HG03280 (cell line): ENCODE measurements around the gene EFHC1.
"Not testable (repeated sequence)": the region's sequence is repeated elsewhere in the genome, so short reads cannot be mapped to it uniquely, and the experiment has no call there.

Source experiments
- ATAC-seq: cut with Tn5 transposase; IDR thresholded peaks from one replicate; pipeline ENCODE4 v1.9.1; 2021; ENCODE audit warnings: mild to moderate bottlenecking, moderate library complexity; ENCODE audit not compliant: unreplicated experiment

EFHC1 gene, protein sequence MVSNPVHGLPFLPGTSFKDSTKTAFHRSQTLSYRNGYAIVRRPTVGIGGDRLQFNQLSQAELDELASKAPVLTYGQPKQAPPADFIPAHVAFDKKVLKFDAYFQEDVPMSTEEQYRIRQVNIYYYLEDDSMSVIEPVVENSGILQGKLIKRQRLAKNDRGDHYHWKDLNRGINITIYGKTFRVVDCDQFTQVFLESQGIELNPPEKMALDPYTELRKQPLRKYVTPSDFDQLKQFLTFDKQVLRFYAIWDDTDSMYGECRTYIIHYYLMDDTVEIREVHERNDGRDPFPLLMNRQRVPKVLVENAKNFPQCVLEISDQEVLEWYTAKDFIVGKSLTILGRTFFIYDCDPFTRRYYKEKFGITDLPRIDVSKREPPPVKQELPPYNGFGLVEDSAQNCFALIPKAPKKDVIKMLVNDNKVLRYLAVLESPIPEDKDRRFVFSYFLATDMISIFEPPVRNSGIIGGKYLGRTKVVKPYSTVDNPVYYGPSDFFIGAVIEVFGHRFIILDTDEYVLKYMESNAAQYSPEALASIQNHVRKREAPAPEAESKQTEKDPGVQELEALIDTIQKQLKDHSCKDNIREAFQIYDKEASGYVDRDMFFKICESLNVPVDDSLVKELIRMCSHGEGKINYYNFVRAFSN

GRCh38 chr6:52419809-52420667 is at the start of gene EFHC1:
TSS of gene EFHC1 (plus strand) at chr6:52420342. CDS start at chr6:52420411, 69 bp downstream.
- peak; percentile 95 for ATAC-seq

DNA sequence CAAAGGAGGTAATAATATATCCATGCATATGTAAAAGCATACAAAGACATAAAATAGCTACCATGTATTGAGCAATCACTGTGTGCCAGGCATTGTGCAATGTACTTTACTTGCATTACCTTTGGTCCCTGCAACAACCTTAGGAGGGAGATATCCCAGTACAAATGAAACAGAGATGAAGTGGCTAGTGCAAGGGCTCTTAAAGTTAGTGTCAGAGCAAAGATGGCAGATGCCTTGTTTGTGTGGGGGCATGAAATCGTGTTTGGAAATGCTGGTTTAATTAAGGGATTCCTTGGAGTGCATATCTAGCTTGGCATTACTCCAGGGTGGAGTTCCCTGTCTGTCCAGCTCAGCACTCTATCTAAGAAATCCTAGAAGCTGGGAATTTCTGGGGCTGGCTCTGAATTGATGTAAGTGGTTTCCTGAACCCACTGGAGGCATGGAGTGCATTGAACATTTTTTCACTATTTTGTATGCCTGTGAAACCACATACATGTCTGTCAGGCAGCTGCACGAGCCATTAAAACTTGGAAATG is 48.4 kb upstream of the EFHC1 start:
- no peak for ATAC-seq

DNA sequence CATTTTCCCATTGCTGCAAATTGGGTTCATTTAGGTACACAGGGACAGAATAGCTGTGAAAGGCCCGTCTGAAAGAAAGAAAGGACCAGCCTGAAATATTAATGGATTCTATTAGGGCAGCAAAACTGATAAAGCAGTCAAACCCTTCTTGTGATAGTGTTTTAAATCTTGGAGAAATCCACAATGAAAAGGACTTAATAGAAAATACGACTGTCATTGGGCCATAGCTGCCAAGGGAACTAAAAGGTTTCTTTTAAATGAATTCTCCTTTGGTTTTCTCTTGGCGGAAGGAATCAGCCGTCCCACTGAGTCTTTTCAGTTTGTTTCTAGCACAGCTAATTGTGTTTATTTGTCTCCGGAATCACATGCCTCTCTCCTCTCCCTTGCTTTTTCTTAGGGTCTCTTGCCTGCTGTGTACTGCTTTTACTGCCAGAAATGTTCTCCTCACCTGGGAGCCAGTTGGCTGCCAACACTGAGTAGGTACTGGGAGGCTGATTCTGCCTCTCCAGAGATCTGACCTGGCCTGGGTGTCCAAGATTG is 46.9 kb upstream of the EFHC1 start:
- ATAC-seq = no peak

DNA sequence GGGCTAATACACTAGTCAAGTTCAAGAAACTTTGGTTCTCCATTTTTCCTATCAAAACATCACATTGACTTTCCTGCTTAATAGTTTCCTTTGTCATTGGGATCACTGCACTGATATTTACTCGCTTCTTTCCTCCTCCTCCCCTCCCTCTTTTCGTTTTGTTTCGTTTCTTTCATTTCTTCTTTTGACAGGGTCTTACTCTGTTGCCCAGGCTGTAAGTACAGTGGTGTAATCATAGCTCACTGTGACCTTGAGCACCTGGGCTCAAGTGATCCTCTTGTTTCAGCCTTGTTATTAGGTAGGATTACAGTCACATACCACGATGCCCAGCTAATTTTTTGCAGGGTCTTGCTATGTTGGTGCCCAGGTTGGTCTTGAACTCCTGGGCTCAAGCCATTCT is 45.9 kb upstream of the EFHC1 start:
- ATAC-seq = no peak

DNA sequence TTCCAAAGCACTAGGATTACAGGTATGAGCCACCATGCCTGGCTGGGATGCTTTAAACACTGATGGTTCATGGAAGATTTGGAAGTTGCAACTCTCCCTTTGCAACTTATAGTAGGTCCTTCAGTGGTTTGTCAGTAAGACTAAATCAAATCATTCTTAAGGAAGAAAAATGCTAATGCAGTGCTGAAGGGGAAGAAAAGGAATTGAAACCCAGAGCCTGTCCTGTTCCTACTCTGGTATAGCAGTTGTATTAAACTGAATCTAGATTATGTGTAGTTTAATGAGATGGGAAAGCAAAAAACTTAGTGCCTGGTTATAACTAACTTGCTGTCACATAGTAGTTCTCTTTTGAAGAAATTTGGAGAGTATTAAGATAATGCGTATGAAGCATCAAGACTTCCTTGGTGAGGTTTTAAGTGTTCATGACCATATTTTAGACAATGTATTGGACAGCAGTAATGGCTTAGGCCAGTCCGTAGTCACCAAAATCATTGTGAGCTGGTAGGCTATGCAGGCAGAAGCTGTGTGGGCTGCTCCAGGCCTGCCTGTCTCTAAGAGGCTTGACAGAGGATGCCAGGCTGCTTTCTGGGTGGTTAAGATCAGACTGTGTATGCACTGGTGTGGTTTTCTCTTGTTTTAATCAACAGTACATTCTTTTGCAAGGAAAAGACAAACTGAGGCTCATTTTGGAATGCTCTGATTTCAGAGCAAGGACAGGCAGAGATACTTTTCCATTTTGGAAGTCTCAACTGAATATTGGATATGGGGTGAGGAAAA is 44.2 kb upstream of the EFHC1 start:
- ATAC-seq = no peak

- ATAC-seq = no peak
Measured at GRCh38 chr6:52376763-52377162, 43.4 kb upstream of the EFHC1 start.

GRCh38 chr6:52377538-52378221 is 42.5 kb upstream of the EFHC1 start:
- no peak for ATAC-seq

DNA sequence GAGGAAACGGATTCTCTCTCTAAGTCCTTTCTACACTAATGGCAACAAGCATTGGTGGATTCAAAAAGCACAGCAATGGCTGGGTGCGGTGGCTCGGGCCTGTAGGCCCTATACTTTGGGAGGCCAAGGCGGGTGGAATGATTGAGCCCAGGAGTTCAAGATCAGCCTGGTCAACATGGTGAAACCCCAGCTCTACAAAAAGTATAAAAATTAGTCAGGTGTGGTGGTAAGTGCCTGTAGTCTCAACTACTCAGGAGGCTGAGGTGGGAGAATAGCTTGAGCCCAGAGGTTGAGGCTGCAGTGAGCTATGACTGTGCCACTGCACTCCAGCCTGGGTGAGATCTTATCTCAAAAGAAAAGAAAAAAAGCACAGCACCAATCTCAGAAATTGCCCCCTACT is 38.9 kb upstream of the EFHC1 start:
- ATAC-seq = no peak

DNA sequence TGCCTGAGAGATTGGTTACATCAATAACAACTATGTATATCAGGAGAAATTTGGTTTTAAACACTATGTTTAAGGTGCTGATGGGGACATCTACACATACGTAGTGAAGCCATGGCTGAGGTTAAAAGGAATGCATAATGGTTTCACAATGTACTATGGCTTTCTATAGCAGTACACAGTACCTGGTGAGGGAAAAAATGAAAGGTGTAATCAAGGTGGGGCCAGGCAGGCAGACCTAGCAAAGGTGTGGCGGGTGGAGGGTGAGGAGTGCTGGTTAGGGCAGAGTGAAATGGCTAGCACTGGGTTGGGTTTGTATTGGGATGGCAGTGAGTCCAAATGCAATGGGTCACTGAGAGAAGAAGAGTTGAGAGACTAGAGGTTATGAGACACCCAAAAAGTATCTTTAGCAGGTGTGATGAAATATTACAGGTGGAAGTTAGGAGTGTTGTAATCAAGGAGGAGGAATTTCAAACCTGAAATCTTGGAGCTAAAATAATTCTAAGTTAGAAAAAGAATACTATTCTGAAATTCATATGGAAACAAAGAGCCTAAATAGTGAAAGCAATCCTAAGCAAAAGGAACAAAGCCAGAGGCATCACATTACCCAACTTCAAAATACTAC is 35.9 kb upstream of the EFHC1 start:
- ATAC-seq = no peak

DNA sequence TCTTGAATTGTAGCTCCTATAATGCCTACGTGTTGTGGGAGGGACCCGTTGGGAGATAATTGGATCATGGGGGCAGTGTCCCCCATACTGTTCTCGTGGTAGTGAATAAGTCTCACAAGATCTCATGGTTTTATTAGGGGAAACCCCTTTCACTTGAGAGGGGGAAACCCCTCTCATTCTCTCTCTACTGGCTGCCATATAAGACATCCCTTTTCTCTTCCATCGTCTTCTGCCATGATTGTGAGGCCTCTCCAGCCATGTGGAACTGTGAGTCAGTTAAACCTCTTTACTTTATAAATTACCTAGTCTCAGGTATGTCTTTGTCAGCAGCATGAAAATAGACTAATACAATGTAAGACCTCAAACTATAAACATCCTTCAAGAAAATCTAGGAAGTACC is 35.1 kb upstream of the EFHC1 start:
- no peak for ATAC-seq

- ATAC-seq = not testable (repeated sequence)
Measured at GRCh38 chr6:52388119-52388518, 32.0 kb upstream of the EFHC1 start.

DNA sequence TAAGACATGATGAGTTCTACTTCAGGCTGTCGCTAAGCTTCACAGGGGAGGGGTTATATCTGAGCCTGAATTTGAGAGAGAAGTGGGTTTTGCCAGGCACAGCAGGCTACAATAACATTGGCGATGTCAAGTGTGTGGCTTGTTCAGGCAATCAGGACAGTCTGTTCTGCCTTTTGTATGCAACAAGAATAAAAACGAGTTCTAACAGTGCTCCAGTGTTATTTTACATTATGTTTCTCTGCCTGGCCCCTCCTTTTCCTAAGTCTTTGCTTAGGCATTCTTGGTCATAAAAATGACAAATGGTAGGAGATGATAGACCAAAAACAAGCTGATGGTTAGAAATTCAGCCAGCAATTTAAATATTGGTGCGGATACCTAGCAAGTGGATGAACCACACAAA is 31.4 kb upstream of the EFHC1 start:
- no peak for ATAC-seq

DNA sequence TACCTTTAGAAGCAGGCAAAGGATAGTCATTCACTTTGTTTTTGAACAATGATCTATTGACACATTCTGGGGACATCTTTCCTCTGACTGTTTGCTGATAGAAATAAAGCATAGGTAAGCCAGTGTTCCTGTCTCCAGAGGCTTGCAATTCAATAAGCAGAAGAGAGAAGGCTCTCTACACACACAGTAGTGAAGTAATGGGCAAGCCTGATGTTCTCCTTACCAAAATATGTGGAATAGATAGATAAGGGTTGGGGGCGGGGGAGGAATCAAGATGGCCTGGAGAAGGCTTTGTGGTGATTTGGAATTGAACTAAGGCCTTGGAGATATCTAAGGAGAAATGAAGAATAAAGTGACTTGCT is 30.9 kb upstream of the EFHC1 start:
- ATAC-seq = no peak

DNA sequence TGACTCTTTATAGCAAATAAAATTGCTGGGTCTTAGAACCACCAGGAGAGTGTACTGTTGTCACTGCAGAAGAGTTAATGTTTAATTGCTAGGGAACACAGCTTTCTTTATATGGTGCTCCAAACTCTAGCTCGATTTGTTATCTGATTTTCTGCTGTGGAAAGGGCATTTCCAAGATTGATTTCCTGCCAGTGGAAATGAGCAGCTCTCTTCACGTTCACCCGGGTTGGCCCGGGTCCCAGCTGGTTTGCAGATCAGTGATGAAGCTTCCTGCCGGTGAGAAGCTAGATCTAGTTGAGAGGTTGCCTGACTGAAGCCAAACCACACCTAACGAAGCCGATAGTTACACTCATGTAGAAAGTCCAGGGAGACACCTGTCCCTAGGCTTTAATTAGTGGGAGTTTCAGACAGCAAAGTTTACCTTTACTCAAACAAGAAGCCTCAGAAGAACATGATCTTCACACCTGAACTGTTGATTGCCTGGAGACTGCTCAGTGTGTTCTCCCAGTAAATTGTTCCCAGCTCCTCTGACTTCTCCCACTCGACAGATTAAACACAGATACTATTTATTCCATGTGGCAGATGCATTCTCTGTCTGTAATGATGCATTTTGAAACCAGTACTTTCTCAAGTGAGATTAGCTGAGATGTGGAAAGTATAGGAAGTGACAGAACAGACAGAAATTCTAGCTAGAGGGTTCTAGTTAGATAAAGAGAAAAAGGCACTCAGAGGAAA is 30.3 kb upstream of the EFHC1 start:
- peak; percentile 46 for ATAC-seq

- ATAC-seq = peak; percentile 47
Measured at GRCh38 chr6:52390361-52390727, 29.8 kb upstream of the EFHC1 start.

- ATAC-seq = no peak
Measured at GRCh38 chr6:52391599-52391998, 28.5 kb upstream of the EFHC1 start.

DNA sequence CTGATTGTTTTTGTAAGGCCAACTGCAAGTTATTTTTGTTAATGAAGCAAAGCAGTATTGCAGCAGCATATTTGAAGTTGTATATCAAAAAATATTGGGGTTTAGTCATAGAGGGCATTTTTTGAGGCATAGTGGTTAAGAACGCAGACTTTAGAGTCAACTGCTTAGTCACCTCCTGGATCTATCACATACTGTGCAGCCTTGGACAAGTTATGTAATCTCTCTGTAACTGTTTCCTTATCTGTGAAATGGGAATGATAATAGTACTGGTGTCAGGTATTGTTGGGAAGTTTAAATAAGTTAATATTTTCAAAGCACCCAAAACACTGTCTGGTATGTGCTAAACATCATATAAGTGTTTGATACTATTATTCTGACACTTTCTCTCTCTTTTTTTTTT is 27.2 kb upstream of the EFHC1 start:
- ATAC-seq = no peak

DNA sequence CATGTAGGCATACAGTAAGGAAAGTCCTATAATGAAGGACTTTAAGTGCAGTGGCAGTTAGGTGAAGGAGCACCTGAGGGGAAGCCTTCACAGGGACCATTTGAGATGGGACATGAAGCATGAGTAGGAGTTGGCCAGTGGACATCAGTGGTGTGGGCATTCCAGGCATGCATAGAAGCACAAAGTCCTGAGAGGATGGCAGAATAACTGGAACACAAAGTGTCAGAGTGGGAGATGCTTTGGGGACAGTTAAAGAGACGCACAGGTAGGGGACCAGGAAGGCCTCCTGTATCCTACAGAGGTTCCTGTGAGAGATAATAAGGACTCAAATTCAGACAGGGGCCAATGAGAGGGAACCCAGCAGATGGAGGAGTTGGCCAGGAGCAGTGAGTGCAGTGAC is 26.4 kb upstream of the EFHC1 start:
- ATAC-seq = no peak

GRCh38 chr6:52394251-52394666 is 25.9 kb upstream of the EFHC1 start:
- peak; percentile 53 for ATAC-seq
